ENCODE data around the gene CUL4A.

DNA sequence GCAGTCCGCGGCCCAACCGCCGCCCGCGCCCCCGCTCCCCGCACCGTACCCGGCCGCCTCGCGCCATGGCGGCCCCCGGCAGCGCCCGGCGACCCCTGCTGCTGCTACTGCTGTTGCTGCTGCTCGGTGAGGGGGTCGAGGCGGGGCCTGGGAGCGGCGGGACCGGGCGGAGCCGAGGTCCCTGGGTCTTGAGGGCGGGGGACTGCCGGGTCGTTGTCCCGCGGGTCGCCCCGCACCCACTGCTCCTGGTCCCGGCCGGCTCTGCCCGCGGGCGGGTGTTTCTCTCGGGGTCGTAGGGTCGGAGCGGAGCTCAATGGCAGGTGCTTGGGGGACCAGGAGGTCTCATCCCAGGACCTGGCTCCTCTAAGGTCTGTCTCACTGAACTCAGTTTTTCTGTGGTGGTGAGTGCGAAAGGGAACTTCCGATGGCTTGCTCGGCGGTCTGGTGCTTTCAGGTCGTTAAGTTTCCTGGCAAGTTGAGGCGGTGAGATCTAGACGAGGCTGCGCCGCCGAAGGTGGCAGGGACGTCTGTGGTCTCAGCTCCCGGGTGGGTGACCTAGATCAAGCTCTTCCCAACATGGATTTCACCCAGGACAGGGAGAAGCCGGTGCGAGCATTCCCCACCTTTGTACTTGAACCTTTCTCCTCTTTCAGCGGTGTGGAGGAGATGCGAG lies 88.1 kb downstream of the CUL4A start:
- TF ChIP-seq, protein P1, sequence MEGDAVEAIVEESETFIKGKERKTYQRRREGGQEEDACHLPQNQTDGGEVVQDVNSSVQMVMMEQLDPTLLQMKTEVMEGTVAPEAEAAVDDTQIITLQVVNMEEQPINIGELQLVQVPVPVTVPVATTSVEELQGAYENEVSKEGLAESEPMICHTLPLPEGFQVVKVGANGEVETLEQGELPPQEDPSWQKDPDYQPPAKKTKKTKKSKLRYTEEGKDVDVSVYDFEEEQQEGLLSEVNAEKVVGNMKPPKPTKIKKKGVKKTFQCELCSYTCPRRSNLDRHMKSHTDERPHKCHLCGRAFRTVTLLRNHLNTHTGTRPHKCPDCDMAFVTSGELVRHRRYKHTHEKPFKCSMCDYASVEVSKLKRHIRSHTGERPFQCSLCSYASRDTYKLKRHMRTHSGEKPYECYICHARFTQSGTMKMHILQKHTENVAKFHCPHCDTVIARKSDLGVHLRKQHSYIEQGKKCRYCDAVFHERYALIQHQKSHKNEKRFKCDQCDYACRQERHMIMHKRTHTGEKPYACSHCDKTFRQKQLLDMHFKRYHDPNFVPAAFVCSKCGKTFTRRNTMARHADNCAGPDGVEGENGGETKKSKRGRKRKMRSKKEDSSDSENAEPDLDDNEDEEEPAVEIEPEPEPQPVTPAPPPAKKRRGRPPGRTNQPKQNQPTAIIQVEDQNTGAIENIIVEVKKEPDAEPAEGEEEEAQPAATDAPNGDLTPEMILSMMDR (IDR thresholded peaks at IDR 0.05; ENCODE audit: low read depth, low read length), result no peak
- no peak for TF ChIP-seq EZH2phosphoT487 (IDR thresholded peaks at IDR 0.05; ENCODE audit: low read depth)

All from OCI-LY3 (cell line).